Measurements from ENCODE around the gene SPDYE1. TPM values are rescaled to one million over a fixed set of nuclear protein-coding genes. Genes with fewer than 3 reads are reported as not detected.
"Not testable (repeated sequence)": the region's sequence is repeated elsewhere in the genome, so short reads cannot be mapped to it uniquely, and the experiment has no call there.

The SPDYE1 gene
- total RNA-seq, 4 donors from 2014 or later, result not detected

- Histone ChIP-seq H3K36me3 (no peaks in the 10 kb centered on the region), H3K27me3 (no peaks in the 10 kb centered on the region), H3K4me3 (no peak overlapping the region), H3K9me3 (no peaks in the 10 kb centered on the region), H3K27ac (no peak overlapping the region), H3K4me1 (no peaks in the 10 kb centered on the region)
- intact Hi-C loops (cut with DNase I; ENCODE audit: low total_unique reads), result no loop called here
- in situ Hi-C loops (cut with MboI; ENCODE audit: low pct_ligation_motif_present in 1 of 4, low pct_unique_long_range_greater_than_20kb in 1 of 4, low sequenced_read_pairs in 3 of 4), result no loop called here
- 17 to 25% methylated on average over 1 of the region's 1 CpG for WGBS, 2 donors (ENCODE audit: low coverage in 1 of 2)
- no peak for TF ChIP-seq EP300 (IDR thresholded peaks at IDR 0.05; ENCODE audit: low read depth)
- no peak for TF ChIP-seq CTCF (IDR thresholded peaks at IDR 0.05)
- no peak for TF ChIP-seq POLR2A (IDR thresholded peaks at IDR 0.05)
- TF ChIP-seq POLR2AphosphoS5 (IDR thresholded peaks at IDR 0.05), result no peak
- no peak for DNase-seq
These were observed 36.8 kb upstream of the SPDYE1 start for GRCh38 chr7:43960933-43961332.

GRCh38 chr7:43966392-43966791 lies 31.3 kb upstream of the SPDYE1 start:
- DNase-seq; H3K36me3 ChIP-seq; in situ Hi-C loops (cut with MboI; ENCODE audit: low pct_ligation_motif_present in 1 of 4, low pct_unique_long_range_greater_than_20kb in 1 of 4, low sequenced_read_pairs in 3 of 4); H3K27me3 ChIP-seq; intact Hi-C loops (cut with DNase I; ENCODE audit: low total_unique reads); H3K4me1 ChIP-seq; H3K4me3 ChIP-seq; H3K27ac ChIP-seq; H3K9me3 ChIP-seq: not testable (repeated sequence)
- WGBS, 2 donors (ENCODE audit: low coverage in 1 of 2), result 93% methylated on average over 3 of the region's 3 CpGs; no CpG with 5 or more reads in 1 of the 2 donors

- WGBS, 2 donors (ENCODE audit: low coverage in 1 of 2), result 96% methylated on average over 7 of the region's 20 CpGs; no CpG with 5 or more reads in 1 of the 2 donors
- H3K4me1 ChIP-seq; H3K27ac ChIP-seq; H3K4me3 ChIP-seq; H3K27me3 ChIP-seq; H3K9me3 ChIP-seq; in situ Hi-C loops (cut with MboI; ENCODE audit: low pct_ligation_motif_present in 1 of 4, low pct_unique_long_range_greater_than_20kb in 1 of 4, low sequenced_read_pairs in 3 of 4); H3K36me3 ChIP-seq; intact Hi-C loops (cut with DNase I; ENCODE audit: low total_unique reads); DNase-seq: not testable (repeated sequence)
These were observed 29.3 kb upstream of the SPDYE1 start for GRCh38 chr7:43968172-43969040.

- H3K9me3 ChIP-seq; H3K4me3 ChIP-seq; H3K4me1 ChIP-seq; DNase-seq; intact Hi-C loops (cut with DNase I; ENCODE audit: low total_unique reads); H3K27me3 ChIP-seq; H3K27ac ChIP-seq; H3K36me3 ChIP-seq; in situ Hi-C loops (cut with MboI; ENCODE audit: low pct_ligation_motif_present in 1 of 4, low pct_unique_long_range_greater_than_20kb in 1 of 4, low sequenced_read_pairs in 3 of 4): not testable (repeated sequence)
- 89% methylated on average over 10 of the region's 11 CpGs; no CpG with 5 or more reads in 1 of the 2 donors for WGBS, 2 donors (ENCODE audit: low coverage in 1 of 2)
These were observed 28.1 kb upstream of the SPDYE1 start for GRCh38 chr7:43969586-43969985.

- H3K4me1 ChIP-seq; intact Hi-C loops (cut with DNase I; ENCODE audit: low total_unique reads); H3K4me3 ChIP-seq; in situ Hi-C loops (cut with MboI; ENCODE audit: low pct_ligation_motif_present in 1 of 4, low pct_unique_long_range_greater_than_20kb in 1 of 4, low sequenced_read_pairs in 3 of 4); H3K36me3 ChIP-seq; H3K27ac ChIP-seq; H3K27me3 ChIP-seq; H3K9me3 ChIP-seq; DNase-seq: not testable (repeated sequence)
- whole genome bisulfite sequencing, 2 donors (ENCODE audit: low coverage in 1 of 2), result 100% methylated on average over 1 of the region's 5 CpGs; no CpG with 5 or more reads in 1 of the 2 donors
These were observed 27.0 kb upstream of the SPDYE1 start for GRCh38 chr7:43970698-43971097.

GRCh38 chr7:43974033-43974573 lies 23.6 kb upstream of the SPDYE1 start:
- H3K36me3 ChIP-seq; H3K4me3 ChIP-seq; H3K27ac ChIP-seq; H3K9me3 ChIP-seq; H3K27me3 ChIP-seq; DNase-seq; intact Hi-C loops (cut with DNase I; ENCODE audit: low total_unique reads); H3K4me1 ChIP-seq; in situ Hi-C loops (cut with MboI; ENCODE audit: low pct_ligation_motif_present in 1 of 4, low pct_unique_long_range_greater_than_20kb in 1 of 4, low sequenced_read_pairs in 3 of 4): not testable (repeated sequence)
- WGBS, 2 donors (ENCODE audit: low coverage in 1 of 2), result 96% methylated on average over 5 of the region's 8 CpGs; no CpG with 5 or more reads in 1 of the 2 donors

GRCh38 chr7:43974725-43975482 lies 22.8 kb upstream of the SPDYE1 start:
- H3K4me3 ChIP-seq; in situ Hi-C loops (cut with MboI; ENCODE audit: low pct_ligation_motif_present in 1 of 4, low pct_unique_long_range_greater_than_20kb in 1 of 4, low sequenced_read_pairs in 3 of 4); H3K27me3 ChIP-seq; H3K9me3 ChIP-seq; DNase-seq; H3K4me1 ChIP-seq; H3K36me3 ChIP-seq; H3K27ac ChIP-seq; intact Hi-C loops (cut with DNase I; ENCODE audit: low total_unique reads): not testable (repeated sequence)
- 89% methylated on average over 10 of the region's 10 CpGs; no CpG with 5 or more reads in 1 of the 2 donors for WGBS, 2 donors (ENCODE audit: low coverage in 1 of 2)

Data from transverse colon (tissue), 4 donors.